SKM-1 (cell line): Measurements from ENCODE around the gene ACTL10.
A peak's percentile ranks its signal among the peaks of the same experiment; 100 is the strongest.

Source experiments
- DNase-seq: peaks from one replicate; lab custom pipeline; 2025; ENCODE audit not compliant: unreplicated experiment; lab: John Stamatoyannopoulos, UW

Gene ACTL10

GRCh38 chr20:33663161-33664084, 3.3 kb upstream of the ACTL10 start:
- peak; percentile 27 for DNase-seq

- DNase-seq, result no peak
Measured at GRCh38 chr20:33664085-33664761, 2.5 kb upstream of the ACTL10 start.

GRCh38 chr20:33664762-33665144, 2.0 kb upstream of the ACTL10 start:
- no peak for DNase-seq

GRCh38 chr20:33667245-33667675, 517 bp downstream of the ACTL10 start:
- no peak for DNase-seq

- DNase-seq, result peak; percentile 64
Measured at GRCh38 chr20:33667676-33668465, 1.1 kb downstream of the ACTL10 start.

GRCh38 chr20:33668466-33669155, 1.9 kb downstream of the ACTL10 start:
- no peak for DNase-seq

GRCh38 chr20:33669224-33669623, 2.5 kb downstream of the ACTL10 start:
- DNase-seq, result no peak

GRCh38 chr20:33669873-33670640, 3.3 kb downstream of the ACTL10 start:
- no peak for DNase-seq

- DNase-seq, result no peak
Measured at GRCh38 chr20:33670715-33671499, 4.2 kb downstream of the ACTL10 start.

GRCh38 chr20:33671573-33672288, 5.0 kb downstream of the ACTL10 start:
- DNase-seq, result no peak

- no peak for DNase-seq
Measured at GRCh38 chr20:33672426-33673113, 5.8 kb downstream of the ACTL10 start.

GRCh38 chr20:33673114-33673409, 6.3 kb downstream of the ACTL10 start:
- no peak for DNase-seq

GRCh38 chr20:33673410-33674293, 6.9 kb downstream of the ACTL10 start:
- DNase-seq, result no peak

GRCh38 chr20:33674294-33675135, 7.8 kb downstream of the ACTL10 start, which contains the start of gene NECAB3:
Gene NECAB3, minus strand, starts transcription at chr20:33674428. Its CDS starts 76 bp downstream, at chr20:33674352.
- DNase-seq, result peak; percentile 43

GRCh38 chr20:33675136-33675959, 8.6 kb downstream of the ACTL10 start:
- DNase-seq, result no peak
